Natural killer cell (primary cell): Measurements from ENCODE around the gene ASXL2. TPM values are rescaled to one million over a fixed set of nuclear protein-coding genes. Genes with fewer than 3 reads are reported as not detected.

Source experiments
- ATAC-seq, 3 donors: fragments of 150-1000 bp in 2 of 3; fragments of 200-7000 bp in 1 of 3; cut with Tn5 transposase; 1 replicate in 1 of 3; 2 replicates in 2 of 3; pipeline ENCODE4 v1.10.0; 2021; ENCODE audit warnings: mild to moderate bottlenecking in 2 of 3, moderate library complexity in 2 of 3
- DNase-seq, 2 donors: peaks; one replicate each; pipeline versions ENCODE4 v3.0.0 to v3.0.0-alpha.2; 2013 to 2021; ENCODE audit warnings: mixed read lengths in 1 of 2
- H3K27ac ChIP-seq: one replicate; pipeline ENCODE4 v1.5.1; 2013; ENCODE audit warnings: mild to moderate bottlenecking, low read length
- H3K27me3 ChIP-seq: one replicate; pipeline ENCODE4 v1.6.1; 2013; ENCODE audit warnings: low read length; ENCODE audit not compliant: control insufficient read depth, insufficient read depth
- H3K36me3 ChIP-seq: one replicate; pipeline ENCODE4 v1.6.1; 2013; ENCODE audit warnings: low read length; ENCODE audit not compliant: control insufficient read depth, insufficient read depth
- H3K4me1 ChIP-seq: one replicate; pipeline ENCODE4 v1.6.1; 2013; ENCODE audit warnings: low read length; ENCODE audit not compliant: control insufficient read depth, insufficient read depth
- H3K4me3 ChIP-seq: one replicate; pipeline ENCODE4 v1.5.1; 2013; ENCODE audit warnings: low read length
- H3K9me3 ChIP-seq: one replicate; pipeline ENCODE4 v1.6.1; 2013; ENCODE audit warnings: low read length; ENCODE audit not compliant: control insufficient read depth, insufficient read depth
- H3K27ac Mint-ChIP-seq, 2 donors: one replicate each; pipeline ENCODE4 v1.8.0; 2022; ENCODE audit warnings: mild to moderate bottlenecking in 2 of 2, mixed read lengths in 2 of 2, moderate library complexity in 1 of 2
- H3K27me3 Mint-ChIP-seq, 2 donors: one replicate each; pipeline ENCODE4 v1.8.0; 2022; ENCODE audit warnings: low read depth in 2 of 2, mixed read lengths in 2 of 2
- H3K36me3 Mint-ChIP-seq: one replicate; pipeline ENCODE4 v1.8.0; 2022; ENCODE audit warnings: mixed read lengths
- H3K4me1 Mint-ChIP-seq, 2 donors: one replicate each; pipeline ENCODE4 v1.8.0; 2022; ENCODE audit warnings: mixed read lengths in 2 of 2
- H3K4me3 Mint-ChIP-seq: one replicate; pipeline ENCODE4 v1.8.0; 2022; ENCODE audit warnings: mild to moderate bottlenecking, moderate library complexity, mixed read lengths
- H3K9me3 Mint-ChIP-seq, 2 donors: one replicate each; pipeline ENCODE4 v1.8.0; 2022; ENCODE audit warnings: mixed read lengths in 2 of 2
- CTCF ChIP-seq: fragments of 200-600 bp; IDR thresholded peaks from one replicate; pipeline ENCODE4 v1.8.0; 2022; ENCODE audit warnings: antibody characterized with exemption
- whole genome bisulfite sequencing: methylation state at CpG from one replicate; pipeline ENCODE4 v1.1.7; 2013; ENCODE audit warnings: missing lambda C conversion rate; ENCODE audit not compliant: insufficient coverage; 5-methylcytosine and 5-hydroxymethylcytosine counted together
- intact Hi-C: fragments of 100-400 bp; cut with micrococcal nuclease; formaldehyde crosslinking; loops from one replicate; pipeline ENCODE4 v1.14.2; 2022
- total RNA-seq, 4 donors: library from RNA; stranded (reverse); fragments of 120-200 nt in 1 of 4; gene quantifications; one replicate each; pipeline versions ENCODE4 v1.2.3 to v1.2.4, GENCODE V29; 2013 to 2022

The ASXL2 gene
- total RNA-seq, 3 donors from 2014 or later (not counting 1 experiment from before 2014, with no cell fraction given) = 27.7 to 32.6 (median 27.8) TPM

DNA sequence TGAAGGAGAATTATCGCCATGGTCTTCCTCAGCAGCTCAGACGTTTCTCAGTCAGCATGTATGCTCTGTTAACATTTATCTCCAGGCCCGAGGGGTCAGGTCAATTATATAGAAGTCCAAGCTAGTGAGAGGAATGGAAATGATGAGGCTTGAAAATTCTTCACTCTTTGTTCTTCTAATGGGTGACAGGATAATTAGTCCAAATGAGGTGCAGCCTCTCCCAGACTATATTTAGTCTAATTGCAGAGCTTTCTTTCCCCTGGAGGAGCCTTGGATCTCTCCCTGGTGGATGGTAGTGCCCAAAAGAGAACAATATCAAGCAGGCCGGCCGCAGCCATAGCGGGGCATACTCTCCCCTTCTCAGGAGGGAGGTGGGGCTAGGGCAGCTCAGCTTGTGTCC lies 153.5 kb downstream of the ASXL2 start:
- Mint-ChIP-seq H3K4me1 (peaks cover 0 to 15% of the 10 kb centered on the region in 2 donors), H3K27me3 (peaks cover 0 to 18% of the 10 kb centered on the region in 2 donors), H3K4me3 (no peak overlapping the region), H3K27ac (no peak overlapping the region), H3K36me3 (no peaks in the 10 kb centered on the region), H3K9me3 (no peaks in the 10 kb centered on the region)
- no peak for ATAC-seq
- Histone ChIP-seq H3K4me3 (no peak overlapping the region), H3K4me1 (peaks cover 3% of the 10 kb centered on the region), H3K36me3 (no peaks in the 10 kb centered on the region), H3K27ac (no peak overlapping the region), H3K9me3 (no peaks in the 10 kb centered on the region), H3K27me3 (no peaks in the 10 kb centered on the region)
- 92% methylated on average over 6 of the region's 6 CpGs for WGBS
- TF ChIP-seq CTCF = no peak
- no peak for DNase-seq
- intact Hi-C loops = no loop called here

DNA sequence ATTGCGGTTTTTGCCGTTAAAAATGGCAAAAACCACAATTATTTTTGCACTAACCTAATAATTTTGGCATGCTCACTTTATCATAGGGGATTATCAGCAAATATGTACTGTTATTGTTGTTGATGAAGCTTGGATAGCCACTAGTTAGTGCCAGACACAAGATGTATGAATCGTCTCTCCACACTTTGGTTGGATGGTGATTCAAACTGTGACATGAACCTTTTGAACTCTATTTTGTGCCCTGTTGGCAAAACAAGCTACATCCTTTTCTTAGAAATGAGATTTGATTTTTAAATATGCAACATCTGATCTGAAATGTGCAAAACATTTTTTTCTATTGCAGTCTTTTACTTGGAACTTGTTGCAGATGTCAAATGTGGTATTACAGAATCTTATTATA lies 156.1 kb downstream of the ASXL2 start:
- H3K4me3 Mint-ChIP-seq = no peak overlapping the region
- H3K36me3 Mint-ChIP-seq = no peaks in the 10 kb centered on the region
- Histone ChIP-seq H3K36me3 (no peaks in the 10 kb centered on the region), H3K4me3 (no peak overlapping the region), H3K27me3 (no peaks in the 10 kb centered on the region), H3K4me1 (no peaks in the 10 kb centered on the region), H3K9me3 (no peaks in the 10 kb centered on the region), H3K27ac (no peak overlapping the region)
- DNase-seq = no peak
- H3K9me3 Mint-ChIP-seq = no peaks in the 10 kb centered on the region
- peaks cover 0 to 6% of the 10 kb centered on the region in 2 donors for H3K4me1 Mint-ChIP-seq
- no peak for ATAC-seq
- no peak overlapping the region for H3K27ac Mint-ChIP-seq
- intact Hi-C loops = no loop called here
- TF ChIP-seq CTCF = no peak
- 79% methylated on average over 2 of the region's 3 CpGs for WGBS
- peaks cover 4 to 14% of the 10 kb centered on the region in 2 donors for H3K27me3 Mint-ChIP-seq

DNA sequence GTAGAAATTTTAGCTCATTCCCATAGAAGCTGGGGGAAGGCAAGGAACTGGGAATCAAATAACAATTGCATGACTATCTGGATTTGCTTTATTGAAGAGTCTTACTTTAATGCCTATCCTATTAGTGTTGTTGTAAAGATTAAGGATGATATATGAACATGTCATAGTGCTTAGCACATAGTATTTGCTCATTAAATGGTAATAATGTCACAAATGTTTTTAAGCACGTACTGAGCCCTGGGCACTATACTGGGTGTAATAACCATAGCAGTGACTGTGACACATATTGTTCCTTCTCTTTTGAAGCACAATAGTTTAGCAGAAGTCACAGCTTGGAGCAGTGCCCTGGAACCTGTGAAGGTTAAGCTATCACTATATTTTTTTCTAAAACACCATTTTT lies 157.7 kb downstream of the ASXL2 start:
- H3K27me3 Mint-ChIP-seq = peaks cover 4 to 12% of the 10 kb centered on the region in 2 donors
- H3K9me3 Mint-ChIP-seq = no peaks in the 10 kb centered on the region
- peaks cover 0 to 6% of the 10 kb centered on the region in 2 donors for H3K4me1 Mint-ChIP-seq
- DNase-seq (no peak), ATAC-seq (no peak)
- TF ChIP-seq CTCF = no peak
- intact Hi-C loops = no loop called here
- no peak overlapping the region for H3K27ac Mint-ChIP-seq
- H3K4me3 Mint-ChIP-seq = no peak overlapping the region
- Histone ChIP-seq H3K4me3 (no peak overlapping the region), H3K27ac (no peak overlapping the region), H3K4me1 (no peaks in the 10 kb centered on the region), H3K36me3 (no peaks in the 10 kb centered on the region), H3K27me3 (no peaks in the 10 kb centered on the region), H3K9me3 (no peaks in the 10 kb centered on the region)
- no peaks in the 10 kb centered on the region for H3K36me3 Mint-ChIP-seq
- 87% methylated on average over 1 of the region's 1 CpG for WGBS

DNA sequence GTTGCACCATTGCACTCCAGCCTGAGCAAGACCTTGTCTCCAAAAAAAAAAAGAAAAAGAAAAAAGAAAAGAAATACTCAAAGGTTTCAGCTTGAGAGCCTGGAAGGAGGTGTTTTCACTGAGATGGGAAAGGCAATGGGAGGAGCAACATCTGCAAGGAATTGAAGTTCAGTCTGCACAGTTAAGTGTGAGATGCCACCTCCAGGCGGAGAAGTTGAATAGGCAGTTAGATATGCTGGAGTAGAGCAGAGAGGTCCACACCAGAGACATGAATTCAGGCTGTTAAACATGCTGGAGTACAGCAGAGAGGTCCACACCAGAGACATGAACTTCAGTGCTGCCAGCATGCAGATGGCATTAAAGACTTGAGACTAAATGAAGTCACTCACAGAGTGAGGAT lies 163.5 kb downstream of the ASXL2 start:
- Mint-ChIP-seq H3K4me3 (no peak overlapping the region), H3K36me3 (no peaks in the 10 kb centered on the region), H3K9me3 (no peaks in the 10 kb centered on the region), H3K27ac (no peak overlapping the region), H3K4me1 (peaks cover 12 to 14% of the 10 kb centered on the region in 2 donors), H3K27me3 (peaks cover 1 to 8% of the 10 kb centered on the region in 2 donors)
- Histone ChIP-seq H3K27ac (no peak overlapping the region), H3K36me3 (no peaks in the 10 kb centered on the region), H3K9me3 (no peaks in the 10 kb centered on the region), H3K27me3 (peaks cover 3% of the 10 kb centered on the region), H3K4me1 (no peaks in the 10 kb centered on the region), H3K4me3 (no peak overlapping the region)
- TF ChIP-seq CTCF = no peak
- ATAC-seq (no peak), DNase-seq (no peak)
- intact Hi-C loops = no loop called here
- WGBS = 97% methylated on average over 1 of the region's 1 CpG
